Limb (tissue), 2 donors: ENCODE measurements around the gene MAP3K6.

Experiments used
- DNase-seq, 2 donors: peaks; one replicate each; pipeline ENCODE4 v3.0.0-alpha.2; 2016; ENCODE audit errors: extremely low spot score in 2 of 2

The MAP3K6 gene

DNA sequence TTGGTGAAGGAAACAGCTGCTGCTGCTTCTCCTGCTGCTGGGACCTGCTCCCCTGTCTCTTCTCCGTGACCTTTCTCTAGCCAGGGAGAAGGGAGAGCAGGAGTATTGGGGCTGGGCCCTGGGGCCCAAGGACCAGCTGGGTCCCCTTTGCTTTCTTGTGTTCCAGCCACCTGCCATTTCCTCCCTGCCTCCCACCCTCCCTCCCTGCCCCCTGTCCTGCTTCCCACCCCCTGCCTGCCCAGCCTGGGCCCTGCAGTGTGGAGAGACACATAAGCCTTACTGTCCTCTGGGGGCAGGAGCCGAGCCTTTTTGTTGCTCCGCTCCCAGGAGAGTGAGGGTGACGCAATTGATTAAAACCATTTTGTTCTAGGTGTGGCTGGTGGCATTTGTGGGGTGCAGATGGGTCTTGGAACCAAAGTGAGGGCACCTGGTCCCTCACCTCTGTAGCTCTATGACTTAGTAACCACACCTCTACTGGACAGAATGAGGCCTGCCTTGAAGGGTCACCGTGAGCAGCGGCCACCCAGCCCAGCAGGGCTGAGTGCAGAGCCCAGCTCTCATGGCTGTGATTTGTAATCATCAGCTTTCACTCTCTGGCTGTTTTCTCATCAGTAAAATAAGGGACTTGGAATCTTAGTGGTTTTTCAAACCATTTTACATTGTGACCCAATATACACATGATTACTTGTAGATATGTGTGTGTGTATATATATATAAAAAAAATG lies 58.7 kb downstream of the MAP3K6 start:
- DNase-seq, result no peak

GRCh38 chr1:27306892-27307761 lies 59.6 kb downstream of the MAP3K6 start:
- no peak for DNase-seq

GRCh38 chr1:27306071-27306470 lies 60.7 kb downstream of the MAP3K6 start:
- DNase-seq, result no peak
